Measurements from ENCODE around the gene PMEPA1.

PMEPA1 gene

GRCh38 chr20:57736738-57737347 lies 27.0 kb upstream of the PMEPA1 start:
- DNase-seq: no peak

GRCh38 chr20:57735831-57736737 lies 26.3 kb upstream of the PMEPA1 start:
- DNase-seq: no peak

GRCh38 chr20:57734754-57735153 lies 24.9 kb upstream of the PMEPA1 start:
- DNase-seq: no peak

- no peak for DNase-seq
Measured at GRCh38 chr20:57732226-57732625, 22.4 kb upstream of the PMEPA1 start.

GRCh38 chr20:57728762-57729161 lies 18.9 kb upstream of the PMEPA1 start:
- no peak for DNase-seq

GRCh38 chr20:57727863-57728262 lies 18.0 kb upstream of the PMEPA1 start:
- DNase-seq: no peak

GRCh38 chr20:57725636-57726035 lies 15.8 kb upstream of the PMEPA1 start:
- DNase-seq: no peak

GRCh38 chr20:57724610-57725405 lies 15.0 kb upstream of the PMEPA1 start:
- DNase-seq: no peak

- no peak for DNase-seq
Measured at GRCh38 chr20:57723816-57724215, 14.0 kb upstream of the PMEPA1 start.

GRCh38 chr20:57719951-57720350 lies 10.1 kb upstream of the PMEPA1 start:
- no peak for DNase-seq

GRCh38 chr20:57718490-57719009 lies 8.7 kb upstream of the PMEPA1 start:
- DNase-seq: peak; percentile 95

GRCh38 chr20:57717797-57718196 lies 8.0 kb upstream of the PMEPA1 start:
- no peak for DNase-seq

GRCh38 chr20:57716901-57717300 lies 7.1 kb upstream of the PMEPA1 start:
- no peak for DNase-seq

DNA sequence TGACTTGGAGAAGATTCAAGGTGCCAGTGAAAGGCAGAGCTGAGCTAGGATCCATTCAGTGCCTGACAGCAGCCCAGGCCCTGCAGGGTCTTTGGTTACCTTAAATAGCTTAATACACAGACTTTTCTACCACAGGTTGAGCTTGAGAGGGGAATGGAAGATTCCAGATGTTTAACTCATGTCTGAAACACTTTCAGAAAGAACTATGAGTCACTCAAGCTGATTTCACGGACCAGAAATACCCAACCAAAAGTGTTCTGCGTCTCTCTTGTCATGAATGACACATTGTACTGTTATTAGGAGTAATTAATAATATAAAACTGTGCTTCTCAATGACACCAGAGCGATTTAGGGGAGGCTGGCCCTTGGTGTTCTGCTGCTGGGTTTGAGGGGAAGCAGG lies 6.4 kb upstream of the PMEPA1 start:
- no peak for DNase-seq

- no peak for DNase-seq
Measured at GRCh38 chr20:57715268-57715904, 5.6 kb upstream of the PMEPA1 start.

GRCh38 chr20:57714409-57715267 lies 4.8 kb upstream of the PMEPA1 start:
- DNase-seq: no peak

DNA sequence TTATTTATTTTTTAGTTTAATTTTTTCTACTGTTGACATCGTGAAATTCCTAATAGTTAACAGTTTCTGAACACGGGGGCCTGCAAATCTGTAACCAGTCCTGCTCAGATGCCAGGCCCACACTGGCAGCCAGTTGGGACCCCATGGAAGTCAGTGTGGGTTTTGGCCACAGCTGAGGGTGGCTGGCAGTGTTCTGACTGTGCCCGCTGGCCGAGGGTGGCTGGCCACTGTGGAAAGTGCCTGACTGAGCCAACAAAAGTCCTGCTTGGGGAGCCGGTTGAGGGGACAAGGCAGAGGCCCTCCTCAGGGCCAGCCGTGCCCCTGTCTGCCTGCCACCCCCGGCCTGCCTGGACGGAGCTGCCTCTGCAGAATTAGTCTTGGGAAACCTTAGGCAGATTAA lies 4.1 kb upstream of the PMEPA1 start:
- DNase-seq: no peak

GRCh38 chr20:57713505-57713903 lies 3.7 kb upstream of the PMEPA1 start:
- no peak for DNase-seq

DNA sequence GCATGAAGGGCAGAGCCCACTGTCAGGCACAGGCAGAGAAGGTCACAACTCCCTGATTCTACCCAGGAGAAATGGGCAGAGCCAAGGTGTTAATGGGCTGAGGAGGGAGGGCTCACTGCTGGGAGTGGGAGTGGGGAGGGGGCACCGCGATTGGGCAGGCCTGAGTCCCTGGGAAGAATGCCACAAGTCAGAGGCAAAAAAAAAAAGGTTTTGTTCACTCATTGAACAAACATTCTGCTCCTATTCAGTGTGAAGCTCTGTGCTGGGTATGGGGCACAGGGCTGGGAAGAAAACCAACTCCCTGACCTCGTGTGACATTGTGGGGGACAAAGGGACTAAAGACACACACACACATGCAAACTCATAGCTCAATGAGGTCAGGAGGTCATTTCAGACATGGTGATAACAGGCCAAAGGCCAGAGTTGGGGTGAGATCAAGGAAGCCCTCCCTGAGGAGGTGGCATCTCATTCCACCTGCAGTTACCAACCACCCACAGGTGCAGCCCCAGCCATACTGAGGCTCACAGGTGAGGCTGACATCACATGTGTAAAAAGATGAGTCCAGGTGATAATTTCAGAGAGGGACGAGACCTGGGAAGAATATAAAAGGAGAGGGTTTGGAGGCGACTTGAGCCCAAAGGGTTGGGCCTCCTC lies 3.2 kb upstream of the PMEPA1 start:
- DNase-seq: no peak

DNA sequence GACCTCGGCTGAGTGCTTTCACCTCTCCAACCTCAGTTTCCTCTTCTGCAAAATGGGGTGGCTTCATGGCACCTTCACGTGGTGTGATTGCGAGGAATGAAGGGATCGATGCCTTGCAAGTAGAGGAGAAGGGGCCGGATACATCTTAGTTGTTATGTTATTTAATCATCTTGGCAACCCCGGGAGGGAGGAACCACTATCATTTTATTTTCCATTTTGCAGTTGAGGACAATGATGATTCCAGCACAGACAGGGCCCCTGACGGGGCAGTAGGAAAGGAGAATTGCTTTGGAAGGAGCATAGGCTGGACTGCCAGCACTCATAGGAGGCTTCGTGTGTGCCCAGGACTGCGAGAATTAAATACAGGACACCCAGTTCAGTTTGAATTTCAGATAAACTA lies 2.5 kb upstream of the PMEPA1 start:
- DNase-seq: no peak

DNA sequence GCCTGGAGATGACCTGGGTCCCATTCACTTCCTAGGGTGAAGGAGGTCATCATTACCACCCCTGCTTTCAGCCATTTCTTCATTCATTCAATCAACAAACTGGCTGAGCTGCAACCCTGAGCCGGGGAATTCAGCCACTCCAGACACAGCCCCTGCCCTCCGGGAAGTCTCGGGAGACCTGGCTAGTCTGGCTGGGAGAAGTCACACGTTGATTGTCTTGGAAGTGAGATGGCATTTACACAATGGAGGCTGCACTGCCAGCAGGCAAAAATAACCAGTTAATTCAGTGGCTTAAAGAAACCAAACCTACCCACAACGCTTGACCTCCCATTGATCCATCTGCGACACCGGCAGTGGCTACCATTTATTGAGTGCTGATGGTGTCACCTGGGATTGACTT lies 2.0 kb upstream of the PMEPA1 start:
- no peak for DNase-seq
